GM10847 (cell line): ENCODE data around the gene CLUH.

Experiments
- POLR2A ChIP-seq: IDR thresholded peaks from 2 replicates; pipeline ENCODE4 v1.6.1; 2011; ENCODE audit not compliant: insufficient read length; ENCODE audit errors: extremely low read depth

Gene CLUH

GRCh38 chr17:2688351-2689342 is 22.9 kb downstream of the CLUH start:
- TF ChIP-seq POLR2A, result no peak

DNA sequence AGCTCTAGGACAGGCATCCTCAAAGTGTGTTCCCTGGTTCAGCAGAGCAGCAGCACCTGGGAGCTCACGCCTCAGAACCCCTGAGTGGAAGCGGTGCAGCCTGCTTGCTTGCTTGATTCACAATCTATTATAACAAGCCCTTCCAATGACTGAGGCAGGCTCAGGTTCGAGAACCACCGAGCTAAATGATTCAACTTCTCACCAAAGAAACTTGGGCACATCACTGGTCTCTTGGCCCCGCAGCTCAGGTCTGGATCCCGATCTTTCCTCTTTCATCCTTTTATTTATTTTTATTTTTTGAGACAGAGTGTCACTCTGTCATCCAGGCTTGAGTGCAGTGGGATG is 24.5 kb downstream of the CLUH start:
- no peak for TF ChIP-seq POLR2A

- no peak for TF ChIP-seq POLR2A
Measured at GRCh38 chr17:2685696-2686095, 25.9 kb downstream of the CLUH start.

DNA sequence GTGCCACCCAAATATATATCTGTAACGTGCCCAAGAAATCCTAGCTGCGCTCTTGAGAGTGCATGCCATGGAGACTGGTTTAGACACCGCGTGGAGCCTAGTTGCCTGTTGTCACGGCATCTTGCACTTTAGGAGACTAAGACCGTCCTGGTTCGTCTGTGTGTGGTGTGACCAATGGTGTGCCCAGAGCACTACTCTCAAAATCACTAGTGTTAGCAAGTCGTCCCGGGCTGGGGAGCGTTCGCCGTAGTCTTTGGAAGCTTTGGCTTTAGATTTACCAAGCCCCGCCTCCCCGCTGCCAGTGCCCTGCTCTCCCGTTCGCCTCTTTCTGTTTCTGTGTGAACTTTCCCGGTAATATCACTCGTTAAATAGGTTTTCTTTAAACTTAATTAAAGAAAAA is 27.0 kb downstream of the CLUH start:
- TF ChIP-seq POLR2A, result no peak

DNA sequence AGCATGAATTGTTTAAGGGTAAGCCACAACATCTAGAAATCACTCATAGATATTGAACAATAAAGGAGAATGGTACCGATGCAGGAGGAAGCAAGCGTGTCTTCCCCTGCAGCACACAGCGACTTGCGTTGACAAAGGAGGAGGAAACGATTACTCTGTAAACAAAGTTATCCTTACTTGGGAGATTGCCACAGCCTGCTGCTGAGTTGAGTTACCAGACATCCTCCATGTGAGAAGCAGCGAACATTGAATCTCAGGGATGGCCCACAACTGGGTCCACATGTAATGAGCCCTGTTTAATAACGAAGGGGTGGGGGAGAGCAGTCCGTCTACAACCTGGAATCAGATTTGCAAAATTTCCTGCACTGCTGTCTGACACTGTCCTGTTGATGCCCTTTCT is 27.7 kb downstream of the CLUH start:
- TF ChIP-seq POLR2A, result no peak

GRCh38 chr17:2682176-2682938 is 29.2 kb downstream of the CLUH start:
- no peak for TF ChIP-seq POLR2A

GRCh38 chr17:2681650-2682049 is 29.9 kb downstream of the CLUH start:
- no peak for TF ChIP-seq POLR2A

GRCh38 chr17:2680961-2681360 is 30.6 kb downstream of the CLUH start:
- no peak for TF ChIP-seq POLR2A

GRCh38 chr17:2672026-2672425 is 39.5 kb downstream of the CLUH start:
- no peak for TF ChIP-seq POLR2A

DNA sequence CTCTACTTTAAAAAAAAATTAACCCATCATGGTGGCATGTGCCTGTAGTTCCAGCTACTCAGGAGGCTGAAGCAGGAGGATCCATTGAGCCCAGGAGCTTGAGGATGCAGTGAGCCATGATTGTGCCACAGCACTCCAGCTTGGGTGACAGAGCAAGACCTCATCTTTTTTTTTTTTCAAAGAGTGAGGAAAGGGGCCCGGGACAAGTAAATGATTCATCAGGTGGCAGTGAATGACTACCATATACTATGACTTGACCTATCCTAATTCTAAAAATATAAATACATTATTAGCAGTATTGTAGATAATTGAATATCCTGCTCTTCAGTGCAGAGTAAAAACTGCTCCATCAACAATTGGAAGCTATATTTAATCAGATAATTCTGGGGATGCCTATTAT is 55.3 kb downstream of the CLUH start:
- no peak for TF ChIP-seq POLR2A

DNA sequence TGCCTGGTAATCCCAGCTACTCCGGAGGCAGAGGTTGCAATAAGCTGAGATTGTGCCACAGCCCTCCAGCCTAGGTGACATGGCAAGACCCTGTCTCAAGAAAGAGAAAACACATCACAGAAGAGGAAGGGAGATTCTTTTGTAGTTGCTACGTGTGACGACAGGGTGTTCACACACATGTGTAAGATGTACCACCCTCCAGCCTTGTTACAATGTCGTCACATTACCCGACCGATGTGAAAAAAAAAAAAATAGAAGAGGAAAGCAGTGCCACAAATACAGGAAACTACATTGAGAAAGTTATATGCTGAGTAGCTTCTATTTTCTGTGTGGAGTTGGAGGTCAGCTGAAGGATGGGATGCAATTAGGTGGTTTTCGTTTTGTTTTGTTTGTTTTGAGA is 56.0 kb downstream of the CLUH start:
- TF ChIP-seq POLR2A, result no peak

DNA sequence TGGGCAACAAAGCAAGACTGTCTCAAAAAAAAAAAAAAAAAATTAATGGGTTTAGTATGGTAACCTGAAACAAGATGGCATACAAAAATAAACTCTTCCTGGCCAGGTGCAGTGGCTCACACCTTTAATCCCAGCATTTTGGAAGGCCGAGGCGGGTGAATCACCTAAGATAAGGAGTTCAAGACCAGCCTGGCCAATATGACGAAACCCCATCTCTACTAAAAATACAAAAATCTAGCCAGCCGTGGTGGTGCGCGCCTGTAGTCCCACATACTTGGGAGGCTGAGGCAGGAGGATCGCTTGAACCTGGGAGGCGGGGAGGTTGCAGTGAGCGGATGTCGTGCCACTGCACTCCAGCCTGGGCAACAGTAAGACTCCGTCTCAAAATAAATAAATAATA is 62.4 kb downstream of the CLUH start:
- TF ChIP-seq POLR2A, result no peak

DNA sequence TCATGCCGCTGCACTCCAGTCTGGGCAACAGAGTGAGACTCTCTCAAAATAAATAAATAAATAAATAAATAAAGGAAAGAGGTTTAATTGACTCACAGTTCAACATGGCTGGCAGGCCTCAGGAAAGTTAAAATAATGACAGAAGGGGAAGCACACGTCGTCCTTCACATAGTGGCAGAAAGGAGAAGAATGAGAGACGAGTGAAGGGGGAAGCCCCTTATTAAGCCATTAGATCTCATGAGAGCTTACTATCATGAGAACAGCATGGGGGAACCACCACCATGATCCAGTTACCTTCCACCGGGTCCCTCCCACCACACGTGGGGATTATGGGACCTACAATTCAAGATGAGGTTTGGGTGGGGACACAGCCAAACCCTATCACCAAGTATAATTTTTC is 63.6 kb downstream of the CLUH start:
- no peak for TF ChIP-seq POLR2A

GRCh38 chr17:2644971-2645370 is 66.6 kb downstream of the CLUH start:
- no peak for TF ChIP-seq POLR2A
